H9 (cell line): ENCODE data around the gene MIOS. TPM values are rescaled to one million over a fixed set of nuclear protein-coding genes. Genes with fewer than 3 reads are reported as not detected.

ENCODE experiments used
- DNase-seq: peaks from one replicate; pipeline ENCODE4 v3.0.0-alpha.2; 2017
- H2AFZ ChIP-seq: one replicate; pipeline ENCODE4 v1.6.1; 2013; ENCODE audit warnings: mild to moderate bottlenecking, low read length, control low read depth, moderate library complexity
- H2AK5ac ChIP-seq: 2 replicates; pipeline ENCODE4 v1.6.1; 2013; ENCODE audit warnings: low read length, control low read depth, mixed read lengths; ENCODE audit not compliant: insufficient read length
- H2BK120ac ChIP-seq: one replicate; pipeline ENCODE4 v1.6.1; 2013; ENCODE audit warnings: low read depth, mild to moderate bottlenecking, low read length, control low read depth, inconsistent platforms; ENCODE audit not compliant: poor library complexity, severe bottlenecking
- H2BK12ac ChIP-seq: 2 replicates; pipeline ENCODE4 v1.6.1; 2013; ENCODE audit warnings: low read length, control low read depth, mixed read lengths, low read depth; ENCODE audit not compliant: insufficient read length
- H2BK15ac ChIP-seq: 2 replicates; pipeline ENCODE4 v1.6.1; 2013; ENCODE audit warnings: low read depth, low read length, control low read depth
- H2BK20ac ChIP-seq: one replicate; pipeline ENCODE4 v1.6.1; 2013; ENCODE audit warnings: low read depth, mild to moderate bottlenecking, low read length, control low read depth, inconsistent platforms; ENCODE audit not compliant: poor library complexity, severe bottlenecking
- H2BK5ac ChIP-seq: 2 replicates; pipeline ENCODE4 v1.6.1; 2013; ENCODE audit warnings: low read length, control low read depth, mixed read lengths; ENCODE audit not compliant: insufficient read length
- H3K14ac ChIP-seq: 2 replicates; pipeline ENCODE4 v1.6.1; 2013; ENCODE audit warnings: low read length, control low read depth; ENCODE audit not compliant: insufficient read depth
- H3K18ac ChIP-seq: 2 replicates; pipeline ENCODE4 v1.6.1; 2013; ENCODE audit warnings: low read depth, mild to moderate bottlenecking, mixed read lengths, low read length, control low read depth; ENCODE audit not compliant: insufficient read length
- H3K23ac ChIP-seq: 2 replicates; pipeline ENCODE4 v1.6.1; 2013; ENCODE audit warnings: low read length, control low read depth, mixed read lengths, low read depth; ENCODE audit not compliant: insufficient read length
- H3K23me2 ChIP-seq: 2 replicates; pipeline ENCODE4 v1.6.1; 2013; ENCODE audit warnings: low read depth, mild to moderate bottlenecking, mixed read lengths, low read length, control low read depth; ENCODE audit not compliant: insufficient read length, poor library complexity, severe bottlenecking
- H3K27ac ChIP-seq: 2 replicates; pipeline ENCODE4 v1.5.1; 2013; ENCODE audit warnings: low read length, control low read depth, mixed read lengths, low read depth; ENCODE audit not compliant: insufficient read length
- H3K27me3 ChIP-seq: 2 replicates; pipeline ENCODE4 v1.6.1; 2013; ENCODE audit warnings: low read length, control low read depth, inconsistent platforms; ENCODE audit not compliant: insufficient read depth
- H3K4ac ChIP-seq: 2 replicates; pipeline ENCODE4 v1.6.1; 2013; ENCODE audit warnings: low read depth, mild to moderate bottlenecking, control low read depth, inconsistent platforms, low read length, moderate library complexity
- H3K4me1 ChIP-seq: 2 replicates; pipeline ENCODE4 v1.6.1; 2013; ENCODE audit warnings: low read length, control low read depth, inconsistent platforms; ENCODE audit not compliant: insufficient read depth
- H3K4me2 ChIP-seq: 2 replicates; pipeline ENCODE4 v1.6.1; 2013; ENCODE audit warnings: low read length, control low read depth, mixed read lengths; ENCODE audit not compliant: insufficient read length, insufficient read depth
- H3K56ac ChIP-seq: 2 replicates; pipeline ENCODE4 v1.6.1; 2013; ENCODE audit warnings: low read depth, mild to moderate bottlenecking, mixed read lengths, low read length, control low read depth; ENCODE audit not compliant: insufficient read length
- H3K79me1 ChIP-seq: 2 replicates; pipeline ENCODE4 v1.6.1; 2013; ENCODE audit warnings: low read depth, mild to moderate bottlenecking, moderate library complexity, low read length, control low read depth, inconsistent platforms; ENCODE audit not compliant: insufficient read depth, poor library complexity, severe bottlenecking
- H3K79me2 ChIP-seq: 2 replicates; pipeline ENCODE4 v1.6.1; 2013; ENCODE audit warnings: low read length, control low read depth, inconsistent platforms; ENCODE audit not compliant: insufficient read depth
- H3K9ac ChIP-seq: 2 replicates; pipeline ENCODE4 v1.6.1; 2013; ENCODE audit warnings: low read length, control low read depth, mixed read lengths; ENCODE audit not compliant: insufficient read length; ENCODE audit errors: extremely low read depth
- H3K9me3 ChIP-seq: one replicate; pipeline ENCODE4 v1.6.1; 2013; ENCODE audit warnings: low read depth, low read length, inconsistent platforms; ENCODE audit not compliant: control insufficient read depth
- H3T11ph ChIP-seq: one replicate; pipeline ENCODE4 v1.6.1; 2013; ENCODE audit warnings: mild to moderate bottlenecking, low read length, control low read depth, inconsistent platforms
- H4K20me1 ChIP-seq: one replicate; pipeline ENCODE4 v1.6.1; 2013; ENCODE audit not compliant: control insufficient read depth, insufficient read length, insufficient read depth
- H4K5ac ChIP-seq: 2 replicates; pipeline ENCODE4 v1.6.1; 2013; ENCODE audit warnings: low read depth, mild to moderate bottlenecking, mixed read lengths, low read length, control low read depth; ENCODE audit not compliant: insufficient read length
- H4K8ac ChIP-seq: replicated peaks from 2 replicates; pipeline ENCODE4 v1.6.1; 2013; ENCODE audit warnings: low read length, control low read depth, mixed read lengths, low read depth; ENCODE audit not compliant: insufficient read length
- H4K91ac ChIP-seq: 2 replicates; pipeline ENCODE4 v1.6.1; 2013; ENCODE audit warnings: low read depth, mild to moderate bottlenecking, moderate library complexity, mixed read lengths, low read length, control low read depth; ENCODE audit not compliant: insufficient read length
- H3K27ac Mint-ChIP-seq, 3 experiments: 2 replicates in 2 of 3; 3 replicates in 1 of 3; pipeline ENCODE4 v1.8.0; 2020 to 2021; ENCODE audit warnings: mixed read lengths in 3 of 3, mild to moderate bottlenecking in 1 of 3, moderate library complexity in 1 of 3
- H3K27me3 Mint-ChIP-seq: 2 replicates; pipeline ENCODE4 v1.8.0; 2021; ENCODE audit warnings: low read depth, mild to moderate bottlenecking, moderate library complexity, mixed read lengths
- H3K36me3 Mint-ChIP-seq, 3 experiments: 2 replicates in 2 of 3; 3 replicates in 1 of 3; pipeline ENCODE4 v1.8.0; 2020 to 2021; ENCODE audit warnings: low read depth in 3 of 3, mixed read lengths in 3 of 3; ENCODE audit not compliant: insufficient read depth in 1 of 3
- H3K4me1 Mint-ChIP-seq, 2 experiments: 2 replicates each; pipeline ENCODE4 v1.8.0; 2020; ENCODE audit warnings: mixed read lengths in 2 of 2
- H3K4me3 Mint-ChIP-seq, 2 experiments: 2 replicates in 1 of 2; 3 replicates in 1 of 2; pipeline ENCODE4 v1.8.0; 2020 to 2021; ENCODE audit warnings: mild to moderate bottlenecking in 2 of 2, mixed read lengths in 2 of 2, moderate library complexity in 1 of 2
- H3K9me3 Mint-ChIP-seq, 2 experiments: 2 replicates in 1 of 2; 3 replicates in 1 of 2; pipeline ENCODE4 v1.8.0; 2020; ENCODE audit warnings: mild to moderate bottlenecking in 2 of 2, mixed read lengths in 2 of 2, moderate library complexity in 1 of 2
- CTCF ChIP-seq: fragments of 200-600 bp; sonication (generic); conservative IDR thresholded peaks from 3 replicates; pipeline ENCODE4 v1.8.0; 2021; ENCODE audit warnings: antibody characterized with exemption, mild to moderate bottlenecking
- WGBS: extraction: QIAGEN DNeasy Blood & Tissue Kit; methylation state at CpG from one replicate; pipeline ENCODE4 v1.1.7; 2013; ENCODE audit warnings: missing lambda C conversion rate, low lambda C conversion rate, mixed read lengths; ENCODE audit not compliant: insufficient read length; ENCODE audit errors: extremely low coverage; 5-methylcytosine and 5-hydroxymethylcytosine counted together
- total RNA-seq: library from RNA; stranded (reverse); gene quantifications from 2 replicates; pipeline ENCODE4 v1.2.1, GENCODE V29; 2021

The MIOS gene
- total RNA-seq, 1 experiment from 2014 or later: 46.4 TPM

DNA sequence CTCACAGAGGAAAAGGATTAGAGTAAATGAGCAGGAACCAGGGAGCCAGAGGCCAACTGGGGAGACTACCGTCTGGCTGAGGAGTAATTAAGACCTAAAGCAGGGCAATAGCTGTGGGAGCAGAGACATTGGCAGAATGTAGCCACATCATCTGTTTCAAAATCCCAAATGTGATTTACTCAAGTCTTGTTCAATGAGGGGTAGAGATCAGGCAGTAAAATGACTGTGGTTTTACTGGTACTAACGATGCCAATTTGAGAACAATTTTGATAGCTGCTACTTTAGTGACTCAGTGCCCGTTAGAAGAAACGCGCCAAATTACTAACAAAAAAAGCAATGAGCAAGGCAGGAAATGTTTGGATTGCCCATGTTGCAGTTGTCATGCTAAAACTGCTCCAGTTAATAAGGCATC lies 12.7 kb upstream of the MIOS start:
- H3K27me3 Mint-ChIP-seq: no peaks in the 10 kb centered on the region; the same call in 1 of the 2 replicates
- H2AK5ac ChIP-seq: no peak overlapping the region
- no peak overlapping the region for H3K27ac ChIP-seq

More for the DNA sequence above, 12.7 kb upstream of the MIOS start:
- no peak for TF ChIP-seq CTCF
- Histone ChIP-seq H4K8ac (no peak overlapping the region), H3K79me1 (no peaks in the 10 kb centered on the region), H3T11ph (no peak overlapping the region), H3K4me1 (no peaks in the 10 kb centered on the region), H4K91ac (no peak overlapping the region), H4K20me1 (no peaks in the 10 kb centered on the region), H3K18ac (no peak overlapping the region), H2BK120ac (no peak overlapping the region), H3K23me2 (no peaks in the 10 kb centered on the region), H3K23ac (no peak overlapping the region), H3K14ac (no peak overlapping the region), H2AFZ (no peak overlapping the region), H3K27me3 (no peaks in the 10 kb centered on the region), H3K4ac (no peak overlapping the region), H3K79me2 (no peaks in the 10 kb centered on the region), H3K9ac (no peak overlapping the region), H2BK12ac (no peak overlapping the region), H2BK5ac (no peak overlapping the region), H2BK20ac (no peak overlapping the region), H3K56ac (no peak overlapping the region), H3K9me3 (no peaks in the 10 kb centered on the region), H4K5ac (no peak overlapping the region), H2BK15ac (no peak overlapping the region), H3K4me2 (no peak overlapping the region)
- Mint-ChIP-seq H3K36me3 (peaks cover 7 to 16% (median 9%) of the 10 kb centered on the region in 3 experiments; a peak in 5 of 7 replicates), H3K4me3 (no peak overlapping the region), H3K9me3 (peaks cover 4 to 11% of the 10 kb centered on the region in 2 experiments; a peak in 4 of 5 replicates), H3K27ac (peak overlapping the region in 1 of 3 experiments; percentile 39; a peak in 2 of 7 replicates), H3K4me1 (peaks cover 0 to 8% of the 10 kb centered on the region in 2 experiments; a peak in 1 of 4 replicates)
- DNase-seq: no peak
- no CpG with 5 or more reads among the region's 5 CpGs for WGBS
